Osteocyte (in vitro differentiated cells): ENCODE results near the gene PKNOX2. TPM values are rescaled to one million over a fixed set of nuclear protein-coding genes. Genes with fewer than 3 reads are reported as not detected.

Experiments
- DNase-seq: peaks from one replicate; pipeline ENCODE4 v3.0.0; 2021; ENCODE audit warnings: mixed read lengths; ENCODE audit not compliant: unreplicated experiment; ENCODE audit errors: extremely low spot score
- H3K27ac Mint-ChIP-seq: one replicate; pipeline ENCODE4 v1.8.0; 2021; ENCODE audit warnings: mild to moderate bottlenecking, mixed read lengths; ENCODE audit not compliant: unreplicated experiment
- H3K27me3 Mint-ChIP-seq: one replicate; pipeline ENCODE4 v1.8.0; 2021; ENCODE audit warnings: mixed read lengths; ENCODE audit not compliant: unreplicated experiment
- H3K36me3 Mint-ChIP-seq: one replicate; pipeline ENCODE4 v1.8.0; 2021; ENCODE audit warnings: mixed read lengths; ENCODE audit not compliant: unreplicated experiment
- H3K4me1 Mint-ChIP-seq: one replicate; pipeline ENCODE4 v1.8.0; 2021; ENCODE audit warnings: mixed read lengths; ENCODE audit not compliant: unreplicated experiment
- H3K4me3 Mint-ChIP-seq: one replicate; pipeline ENCODE4 v1.8.0; 2021; ENCODE audit warnings: mild to moderate bottlenecking, moderate library complexity, mixed read lengths; ENCODE audit not compliant: unreplicated experiment
- H3K9me3 Mint-ChIP-seq: one replicate; pipeline ENCODE4 v1.8.0; 2021; ENCODE audit warnings: mixed read lengths; ENCODE audit not compliant: unreplicated experiment
- total RNA-seq: library from RNA; stranded (reverse); gene quantifications from 2 replicates; pipeline ENCODE4 v1.2.1, GENCODE V29; 2021
- TF ChIP-seq, protein P1 (sequence below): fragments of 200-600 bp; sonication (generic); IDR thresholded peaks from 2 replicates; pipeline ENCODE4 v1.5.0; 2021; ENCODE audit warnings: antibody characterized with exemption, mild to moderate bottlenecking, moderate library complexity

The PKNOX2 gene
- total RNA-seq, 1 donor from 2014 or later: 89.3 TPM

- Mint-ChIP-seq H3K36me3 (peaks cover 60% of the 10 kb centered on the region), H3K4me1 (peaks cover 39% of the 10 kb centered on the region), H3K27me3 (no peaks in the 10 kb centered on the region), H3K9me3 (no peaks in the 10 kb centered on the region), H3K27ac (no peak overlapping the region), H3K4me3 (no peak overlapping the region)
- DNase-seq: no peak
- TF ChIP-seq, protein P1, sequence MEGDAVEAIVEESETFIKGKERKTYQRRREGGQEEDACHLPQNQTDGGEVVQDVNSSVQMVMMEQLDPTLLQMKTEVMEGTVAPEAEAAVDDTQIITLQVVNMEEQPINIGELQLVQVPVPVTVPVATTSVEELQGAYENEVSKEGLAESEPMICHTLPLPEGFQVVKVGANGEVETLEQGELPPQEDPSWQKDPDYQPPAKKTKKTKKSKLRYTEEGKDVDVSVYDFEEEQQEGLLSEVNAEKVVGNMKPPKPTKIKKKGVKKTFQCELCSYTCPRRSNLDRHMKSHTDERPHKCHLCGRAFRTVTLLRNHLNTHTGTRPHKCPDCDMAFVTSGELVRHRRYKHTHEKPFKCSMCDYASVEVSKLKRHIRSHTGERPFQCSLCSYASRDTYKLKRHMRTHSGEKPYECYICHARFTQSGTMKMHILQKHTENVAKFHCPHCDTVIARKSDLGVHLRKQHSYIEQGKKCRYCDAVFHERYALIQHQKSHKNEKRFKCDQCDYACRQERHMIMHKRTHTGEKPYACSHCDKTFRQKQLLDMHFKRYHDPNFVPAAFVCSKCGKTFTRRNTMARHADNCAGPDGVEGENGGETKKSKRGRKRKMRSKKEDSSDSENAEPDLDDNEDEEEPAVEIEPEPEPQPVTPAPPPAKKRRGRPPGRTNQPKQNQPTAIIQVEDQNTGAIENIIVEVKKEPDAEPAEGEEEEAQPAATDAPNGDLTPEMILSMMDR: no peak
Observed at GRCh38 chr11:125399945-125400344, 235.4 kb downstream of the PKNOX2 start.

GRCh38 chr11:125401235-125401634, 236.7 kb downstream of the PKNOX2 start:
- Mint-ChIP-seq H3K9me3 (no peaks in the 10 kb centered on the region), H3K27ac (no peak overlapping the region), H3K4me1 (peaks cover 43% of the 10 kb centered on the region), H3K27me3 (no peaks in the 10 kb centered on the region), H3K36me3 (peaks cover 52% of the 10 kb centered on the region), H3K4me3 (no peak overlapping the region)
- DNase-seq: no peak
- TF ChIP-seq, protein P1: no peak

DNA sequence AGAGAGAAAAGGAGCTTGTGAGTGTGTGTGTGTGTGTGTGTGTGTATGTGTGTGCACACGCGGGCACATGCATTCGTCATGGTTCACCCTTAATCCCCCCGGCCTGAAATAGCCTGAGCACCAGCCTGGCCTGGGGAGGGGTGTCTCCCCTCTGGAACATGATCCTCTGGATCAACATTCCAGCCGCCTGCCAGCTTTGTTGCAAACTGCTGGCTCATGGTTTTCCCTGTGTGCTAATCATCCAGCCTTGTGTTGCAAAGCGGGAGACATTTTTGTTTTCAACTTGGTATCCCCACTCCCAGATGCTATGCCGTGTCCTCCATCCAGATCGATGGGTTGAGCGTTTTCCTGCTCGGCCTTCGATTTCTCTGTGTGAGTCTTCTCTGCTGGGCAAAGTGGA, 237.2 kb downstream of the PKNOX2 start:
- Mint-ChIP-seq H3K36me3 (peaks cover 53% of the 10 kb centered on the region), H3K4me3 (no peak overlapping the region), H3K9me3 (no peaks in the 10 kb centered on the region), H3K27ac (peak overlapping the region; percentile 38), H3K4me1 (peaks cover 43% of the 10 kb centered on the region), H3K27me3 (no peaks in the 10 kb centered on the region)
- TF ChIP-seq, protein P1: no peak
- no peak for DNase-seq

DNA sequence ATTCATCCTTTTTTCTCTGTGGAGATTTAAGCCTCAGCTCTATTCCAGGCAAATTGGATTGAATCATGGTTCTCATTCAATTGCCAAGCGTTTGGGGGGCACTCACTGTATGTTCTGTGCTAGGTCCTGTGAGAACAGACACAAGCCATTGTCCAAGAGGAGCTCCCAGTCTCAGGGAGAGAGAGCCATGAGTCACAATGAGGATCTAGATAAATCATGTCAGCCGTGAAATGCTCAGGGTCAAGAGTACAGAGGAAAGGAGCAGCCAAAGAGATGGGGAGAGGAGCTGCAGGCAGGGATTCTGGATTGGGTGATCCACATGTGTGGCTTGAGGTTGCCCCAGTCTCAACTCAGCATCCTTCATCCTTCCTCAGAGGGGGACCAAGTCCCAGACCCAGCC, 237.9 kb downstream of the PKNOX2 start:
- peak overlapping the region; percentile 18 for H3K27ac Mint-ChIP-seq

GRCh38 chr11:125404157-125404810, 239.7 kb downstream of the PKNOX2 start:
- peak overlapping the region; percentile 82 for H3K27ac Mint-ChIP-seq

More for the DNA sequence above, 237.9 kb downstream of the PKNOX2 start:
- Mint-ChIP-seq H3K36me3 (peaks cover 56% of the 10 kb centered on the region), H3K4me1 (peaks cover 43% of the 10 kb centered on the region), H3K4me3 (no peak overlapping the region), H3K9me3 (no peaks in the 10 kb centered on the region), H3K27me3 (no peaks in the 10 kb centered on the region)
- TF ChIP-seq, protein P1: no peak
- DNase-seq: no peak

More at GRCh38 chr11:125404157-125404810, 239.7 kb downstream of the PKNOX2 start:
- no peak overlapping the region for H3K4me3 Mint-ChIP-seq
- peaks cover 54% of the 10 kb centered on the region for H3K36me3 Mint-ChIP-seq
- H3K4me1 Mint-ChIP-seq: peaks cover 47% of the 10 kb centered on the region
- no peaks in the 10 kb centered on the region for H3K27me3 Mint-ChIP-seq
- no peak for DNase-seq
- H3K9me3 Mint-ChIP-seq: no peaks in the 10 kb centered on the region
- TF ChIP-seq, protein P1: no peak
